Coronary artery (tissue), 2 donors: ENCODE data around the gene CHAC1.

ENCODE experiments used
- DNase-seq: peaks from one replicate; pipeline ENCODE4 v3.0.0-alpha.2; 2017; ENCODE audit warnings: low spot score
- H3K27ac ChIP-seq, 2 donors: fragments of 200-600 bp; sonication (generic); one replicate each; pipeline ENCODE4 v1.5.1; 2016 to 2019
- H3K4me3 ChIP-seq: fragments of 200-600 bp; sonication (generic); 2 replicates; pipeline ENCODE4 v1.5.1; 2016; ENCODE audit warnings: mild to moderate bottlenecking, moderate library complexity
- TF ChIP-seq, protein P1 (sequence below): fragments of 200-600 bp; sonication (generic); IDR thresholded peaks from one replicate; pipeline ENCODE4 v1.5.1; 2019; ENCODE audit warnings: antibody characterized with exemption

The CHAC1 gene, protein sequence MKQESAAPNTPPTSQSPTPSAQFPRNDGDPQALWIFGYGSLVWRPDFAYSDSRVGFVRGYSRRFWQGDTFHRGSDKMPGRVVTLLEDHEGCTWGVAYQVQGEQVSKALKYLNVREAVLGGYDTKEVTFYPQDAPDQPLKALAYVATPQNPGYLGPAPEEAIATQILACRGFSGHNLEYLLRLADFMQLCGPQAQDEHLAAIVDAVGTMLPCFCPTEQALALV

DNA sequence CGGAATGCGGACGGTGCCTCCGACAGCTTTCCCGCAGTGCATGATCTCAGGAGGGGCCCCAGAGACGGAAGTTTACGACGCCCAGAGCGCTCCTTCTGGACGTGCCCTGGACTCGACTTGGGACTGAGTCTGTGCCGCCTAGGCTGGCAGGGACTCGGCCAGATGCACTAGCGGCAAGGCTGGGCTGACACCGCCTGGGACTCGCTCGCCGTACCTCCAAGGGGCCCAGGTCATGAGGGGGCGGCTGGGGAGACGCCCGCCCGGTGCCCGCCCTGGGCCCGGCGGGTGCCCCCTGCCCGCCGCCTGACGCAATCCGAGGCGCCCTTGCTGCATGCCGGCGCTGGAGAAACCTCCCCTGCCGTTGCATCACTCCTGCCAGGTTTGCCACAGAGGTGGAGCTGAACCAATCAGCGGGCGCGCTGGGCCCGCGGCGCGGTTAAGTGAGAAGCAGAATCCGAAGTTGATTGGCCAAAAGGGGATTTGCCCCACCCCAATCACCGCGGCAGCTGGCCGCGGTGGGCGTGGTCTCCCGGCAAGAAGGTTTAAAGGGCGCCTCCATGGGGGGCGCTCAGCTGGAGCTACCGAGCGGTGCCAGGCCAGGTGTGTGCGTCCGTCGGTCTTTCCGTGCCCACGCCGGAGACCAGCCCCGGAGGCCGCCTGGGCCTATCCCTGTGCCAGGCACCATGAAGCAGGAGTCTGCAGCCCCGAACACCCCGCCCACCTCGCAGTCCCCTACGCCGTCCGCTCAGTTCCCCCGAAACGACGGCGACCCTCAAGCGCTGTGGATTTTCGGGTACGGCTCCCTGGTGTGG, at the start of gene CHAC1:
TSS of gene CHAC1 (plus strand) at position 571 of the 812 bp plus-strand sequence. CDS start at position 684, 113 bp downstream.
- DNase-seq: peak; percentile 96
- peak within 1 kb of the TSS; percentile 80 for H3K4me3 ChIP-seq
- peak within 1 kb of the TSS; percentile 58 to 86 for H3K27ac ChIP-seq
- TF ChIP-seq, protein P1, sequence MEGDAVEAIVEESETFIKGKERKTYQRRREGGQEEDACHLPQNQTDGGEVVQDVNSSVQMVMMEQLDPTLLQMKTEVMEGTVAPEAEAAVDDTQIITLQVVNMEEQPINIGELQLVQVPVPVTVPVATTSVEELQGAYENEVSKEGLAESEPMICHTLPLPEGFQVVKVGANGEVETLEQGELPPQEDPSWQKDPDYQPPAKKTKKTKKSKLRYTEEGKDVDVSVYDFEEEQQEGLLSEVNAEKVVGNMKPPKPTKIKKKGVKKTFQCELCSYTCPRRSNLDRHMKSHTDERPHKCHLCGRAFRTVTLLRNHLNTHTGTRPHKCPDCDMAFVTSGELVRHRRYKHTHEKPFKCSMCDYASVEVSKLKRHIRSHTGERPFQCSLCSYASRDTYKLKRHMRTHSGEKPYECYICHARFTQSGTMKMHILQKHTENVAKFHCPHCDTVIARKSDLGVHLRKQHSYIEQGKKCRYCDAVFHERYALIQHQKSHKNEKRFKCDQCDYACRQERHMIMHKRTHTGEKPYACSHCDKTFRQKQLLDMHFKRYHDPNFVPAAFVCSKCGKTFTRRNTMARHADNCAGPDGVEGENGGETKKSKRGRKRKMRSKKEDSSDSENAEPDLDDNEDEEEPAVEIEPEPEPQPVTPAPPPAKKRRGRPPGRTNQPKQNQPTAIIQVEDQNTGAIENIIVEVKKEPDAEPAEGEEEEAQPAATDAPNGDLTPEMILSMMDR: no peak

DNA sequence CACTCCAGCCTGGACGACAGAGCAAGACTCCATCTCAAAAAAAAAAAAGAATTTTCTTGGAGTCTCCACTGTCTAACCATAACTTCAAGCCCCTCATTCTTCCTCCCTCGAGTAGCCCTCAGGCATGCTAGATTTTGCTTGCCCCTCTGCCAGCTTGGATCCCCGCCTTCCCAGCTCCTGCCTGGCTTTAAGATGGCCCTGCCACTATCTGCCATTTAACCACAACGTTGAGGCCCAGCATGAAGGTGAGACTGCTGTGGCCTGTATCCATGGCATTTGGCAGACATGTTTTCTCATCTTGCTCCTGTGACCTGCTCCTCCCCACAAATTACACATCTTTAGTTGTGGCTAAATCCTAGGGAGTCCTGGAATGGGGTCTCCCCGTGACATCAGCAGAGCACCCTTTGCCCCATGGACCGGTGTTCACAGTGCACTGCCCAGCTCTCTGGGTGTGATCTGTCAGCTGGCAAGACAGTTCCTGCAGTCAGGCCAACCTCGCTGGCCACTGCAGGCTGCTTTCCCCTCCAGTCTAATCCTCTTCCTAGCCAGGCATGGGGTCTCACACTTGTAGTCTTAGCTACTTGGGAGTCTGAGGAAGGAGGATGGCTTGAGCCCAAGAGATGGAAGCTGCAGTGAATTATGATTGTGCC, 48.6 kb upstream of the CHAC1 start:
- DNase-seq: no peak
- H3K4me3 ChIP-seq: no peak overlapping the region
- peak overlapping the region in 1 of 2 donors; percentile 26 for H3K27ac ChIP-seq
- TF ChIP-seq, protein P1: no peak

DNA sequence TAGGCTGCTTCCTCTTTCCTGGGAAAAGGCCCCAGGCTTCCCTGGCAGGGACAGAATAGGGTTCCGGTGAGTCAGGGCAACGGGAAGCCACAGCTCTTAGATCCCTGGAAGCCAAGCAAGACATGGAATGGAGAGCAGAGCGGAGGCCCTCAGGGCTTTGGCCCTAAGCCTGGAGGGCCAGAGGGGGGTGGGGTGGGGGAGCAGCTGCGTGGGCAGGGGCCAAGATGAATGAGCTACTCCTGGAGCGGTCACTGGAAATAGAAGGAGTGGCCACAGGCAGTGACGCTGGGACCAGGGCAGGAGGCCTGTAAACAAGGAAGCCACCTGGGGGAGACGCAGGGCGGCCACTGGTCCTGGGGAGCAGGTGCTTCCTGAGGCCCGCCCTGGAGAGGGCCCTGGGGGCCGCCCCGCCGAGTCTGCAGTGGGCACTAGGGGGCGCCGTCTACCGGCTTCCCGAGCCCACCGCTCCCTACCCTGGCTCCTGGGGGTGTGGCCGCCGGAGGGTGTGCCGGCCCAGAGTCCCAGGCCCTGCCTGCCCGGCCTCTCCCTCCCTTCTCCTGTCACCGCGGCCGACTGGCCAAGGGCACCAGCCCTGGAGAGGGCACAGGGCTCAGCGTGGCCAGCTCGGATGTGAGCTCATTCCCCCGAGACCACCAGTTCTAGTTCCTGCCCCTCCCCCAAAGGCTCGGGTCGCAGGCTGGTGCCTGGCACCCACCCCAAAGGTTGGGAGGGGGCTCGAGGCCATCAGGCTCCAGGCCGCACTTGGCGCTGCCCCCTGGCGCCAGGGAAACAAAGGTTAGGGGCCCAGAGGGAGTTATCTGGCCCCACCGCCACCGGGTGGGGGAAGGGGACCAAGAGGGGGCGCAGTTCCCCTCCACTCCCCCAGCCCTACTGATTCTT, 46.9 kb upstream of the CHAC1 start:
- H3K4me3 ChIP-seq: peak overlapping the region; percentile 70
- H3K27ac ChIP-seq: peak overlapping the region; percentile 87 to 93
- DNase-seq: peak; percentile 94
- TF ChIP-seq, protein P1: peak; percentile 70

DNA sequence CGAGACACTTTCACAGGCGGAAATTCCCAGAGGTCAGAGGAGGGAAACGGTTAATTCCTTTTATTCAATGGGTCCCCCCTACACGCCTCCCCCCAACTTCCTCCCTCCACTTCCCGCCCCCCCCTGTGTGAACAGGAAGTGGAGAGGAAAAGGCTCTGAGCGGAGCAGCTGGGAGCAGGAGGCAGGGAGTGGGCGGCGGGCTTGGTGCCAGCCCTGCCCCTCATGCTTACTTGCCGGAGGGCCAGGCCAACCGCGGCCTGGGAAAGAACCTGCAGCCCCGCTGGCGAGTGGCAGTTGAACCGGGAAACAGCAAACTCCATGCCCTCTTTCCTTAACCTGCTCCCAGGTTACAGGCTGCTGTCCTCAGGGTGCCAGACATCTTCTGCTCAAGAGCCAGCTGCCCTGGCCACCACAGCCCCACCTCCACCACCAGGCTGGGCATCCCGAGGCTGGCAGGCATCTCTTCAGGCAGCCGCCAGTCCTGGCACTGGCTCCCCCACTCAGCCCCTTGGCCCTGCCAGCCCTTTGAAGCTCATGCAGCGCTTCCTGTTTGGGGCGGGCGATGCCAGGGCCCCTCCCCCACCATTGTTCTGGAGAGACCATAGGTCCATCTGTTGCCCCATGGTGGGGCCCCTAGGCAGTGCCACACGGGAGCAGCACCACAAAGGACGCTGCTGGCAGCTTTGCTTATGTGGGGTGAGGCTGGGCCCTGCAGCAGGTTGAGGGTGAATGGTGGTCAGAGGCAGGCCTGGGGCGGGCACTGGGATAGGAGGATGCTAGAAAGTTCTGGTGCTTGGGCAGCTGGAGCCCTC, 46.1 kb upstream of the CHAC1 start:
- TF ChIP-seq, protein P1: no peak
- H3K27ac ChIP-seq: peak overlapping the region; percentile 87 to 93
- no peak for DNase-seq
- peak overlapping the region; percentile 70 for H3K4me3 ChIP-seq

DNA sequence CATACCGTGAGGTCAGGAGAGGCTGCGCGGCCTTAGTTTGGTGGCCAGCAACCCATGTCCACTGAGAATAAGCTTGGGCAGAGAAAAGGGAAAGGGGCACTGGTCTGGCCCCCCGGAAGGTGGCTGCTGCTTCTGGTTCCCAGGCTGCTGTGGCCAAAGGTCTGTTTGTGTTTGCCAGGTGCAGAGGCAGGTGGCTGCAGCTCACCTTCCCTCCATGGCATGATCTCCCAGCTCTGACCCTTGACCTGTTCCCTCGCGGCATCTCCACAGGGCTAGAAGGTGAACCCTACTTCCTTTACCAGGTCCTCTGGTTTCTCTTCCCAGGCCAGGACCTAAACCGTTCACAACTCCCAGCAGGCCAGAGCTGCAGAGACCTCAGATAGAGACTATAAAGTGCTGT, 45.2 kb upstream of the CHAC1 start:
- no peak overlapping the region for H3K4me3 ChIP-seq
- TF ChIP-seq, protein P1: no peak
- DNase-seq: no peak
- H3K27ac ChIP-seq: peak overlapping the region in 1 of 2 donors; percentile 93
